K562 (cell line): Measurements from ENCODE around the gene FAM156A.

Experiments
- CTCF ChIP-seq, 3 experiments: IDR thresholded peaks in 2 of 3; conservative IDR thresholded peaks in 1 of 3; 2 replicates each; pipeline ENCODE4 v1.5.1; 2011 to 2012; ENCODE audit warnings: low read length in 3 of 3, mild to moderate bottlenecking in 3 of 3, control low read depth in 2 of 3, improper control_type of control experiment in 1 of 3, inconsistent platforms in 1 of 3, low read depth in 1 of 3, mixed read lengths in 1 of 3, moderate library complexity in 1 of 3; ENCODE audit not compliant: insufficient read depth in 2 of 3
- HDAC2 ChIP-seq: fragments of 450-650 bp; IDR thresholded peaks from 2 replicates; pipeline ENCODE4 v1.6.1; 2016; ENCODE audit warnings: mild to moderate bottlenecking
- HIVEP1 ChIP-seq: fragments of 250-450 bp; sonication (Bioruptor Pico); IDR thresholded peaks from 2 replicates; pipeline ENCODE4 v1.4.0; 2020; ENCODE audit warnings: mild to moderate bottlenecking
- NCOA6 ChIP-seq: fragments of 450-650 bp; IDR thresholded peaks from 2 replicates; pipeline ENCODE4 v1.6.1; 2017; ENCODE audit warnings: mild to moderate bottlenecking
- NR2C2 ChIP-seq, 2 experiments: fragments of 200-800 bp in 1 of 2; sonication (Bioruptor generic) in 1 of 2; sonication (generic) in 1 of 2; formaldehyde crosslinking in 1 of 2; IDR thresholded peaks; 2 replicates each; pipeline versions ENCODE4 v1.6.1 to v1.8.0; 2016 to 2022; ENCODE audit warnings: mild to moderate bottlenecking in 1 of 2, missing compliant biosample characterization in 1 of 2, missing genetic modification characterization in 1 of 2, missing genetic modification reagents in 1 of 2
- POLR2A ChIP-seq: fragments of 450-650 bp; conservative IDR thresholded peaks from 2 replicates; pipeline ENCODE4 v1.6.1; 2016
- SRSF9 ChIP-seq: fragments of 200-400 bp; formaldehyde crosslinking; IDR thresholded peaks from 2 replicates; pipeline ENCODE4 v1.6.1; 2017; ENCODE audit warnings: low read depth, low read length, borderline replicate concordance
- ZBTB49 ChIP-seq: sonication (generic); formaldehyde crosslinking; IDR thresholded peaks from 2 replicates; pipeline ENCODE4 v1.8.0; 2022; ENCODE audit warnings: missing genetic modification reagents, mild to moderate bottlenecking, borderline replicate concordance

- TF ChIP-seq HIVEP1 (CRISPR knock-in tag): no peak
- no peak for TF ChIP-seq POLR2A
- TF ChIP-seq HDAC2: no peak
- TF ChIP-seq NR2C2 (CRISPR knock-in tag; IDR thresholded peaks at IDR 0.05): no peak
- TF ChIP-seq NR2C2 (tag; IDR thresholded peaks at IDR 0.05): no peak
- no peak for TF ChIP-seq SRSF9
- TF ChIP-seq CTCF (IDR thresholded peaks at IDR 0.05 in 2 of 3, conservative IDR thresholded peaks at IDR 0.05 in 1 of 3; ENCODE audit: insufficient read depth in 2 of 3, low read depth in 1 of 3, low read length in 3 of 3): no peak
- no peak for TF ChIP-seq NCOA6
- no peak for TF ChIP-seq ZBTB49 (CRISPR knock-in tag)
Measured at GRCh38 chrX:53000447-53001135, 42.3 kb upstream of the FAM156A start.
